Measurements from ENCODE around the gene TTYH2. TPM values are rescaled to one million over a fixed set of nuclear protein-coding genes. Genes with fewer than 3 reads are reported as not detected.

TTYH2 gene
- total RNA-seq, 4 donors from 2014 or later = 22.6 to 37.2 (median 26.4) TPM

DNA sequence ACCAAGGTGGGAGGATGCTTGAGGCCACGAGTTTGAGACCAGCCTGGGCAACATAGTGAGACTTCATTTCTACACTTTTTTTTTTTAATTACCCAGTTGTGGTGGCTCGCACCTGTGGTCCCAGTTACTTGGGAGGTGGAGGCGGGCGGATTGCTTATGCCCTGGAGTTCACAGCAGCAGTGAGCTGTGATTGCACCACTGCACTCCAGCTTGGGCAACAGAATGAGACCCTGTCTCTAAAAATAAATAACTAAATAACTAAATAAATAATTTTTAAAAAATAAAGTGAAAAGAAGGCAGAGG lies 70.0 kb downstream of the TTYH2 start:
- Histone ChIP-seq H3K27ac (no peak overlapping the region), H3K4me3 (no peak overlapping the region), H3K27me3 (peaks cover 0 to 4% of the 10 kb centered on the region in 2 donors), H3K4me1 (peaks cover 0 to 5% (median 0%) of the 10 kb centered on the region in 4 donors), H3K9me3 (no peaks in the 10 kb centered on the region), H3K36me3 (no peaks in the 10 kb centered on the region)
- 91 to 92% methylated on average over 4 of the region's 4 CpGs for WGBS, 2 donors
- TF ChIP-seq POLR2A (IDR thresholded peaks at IDR 0.05) = no peak
- TF ChIP-seq, protein P1, sequence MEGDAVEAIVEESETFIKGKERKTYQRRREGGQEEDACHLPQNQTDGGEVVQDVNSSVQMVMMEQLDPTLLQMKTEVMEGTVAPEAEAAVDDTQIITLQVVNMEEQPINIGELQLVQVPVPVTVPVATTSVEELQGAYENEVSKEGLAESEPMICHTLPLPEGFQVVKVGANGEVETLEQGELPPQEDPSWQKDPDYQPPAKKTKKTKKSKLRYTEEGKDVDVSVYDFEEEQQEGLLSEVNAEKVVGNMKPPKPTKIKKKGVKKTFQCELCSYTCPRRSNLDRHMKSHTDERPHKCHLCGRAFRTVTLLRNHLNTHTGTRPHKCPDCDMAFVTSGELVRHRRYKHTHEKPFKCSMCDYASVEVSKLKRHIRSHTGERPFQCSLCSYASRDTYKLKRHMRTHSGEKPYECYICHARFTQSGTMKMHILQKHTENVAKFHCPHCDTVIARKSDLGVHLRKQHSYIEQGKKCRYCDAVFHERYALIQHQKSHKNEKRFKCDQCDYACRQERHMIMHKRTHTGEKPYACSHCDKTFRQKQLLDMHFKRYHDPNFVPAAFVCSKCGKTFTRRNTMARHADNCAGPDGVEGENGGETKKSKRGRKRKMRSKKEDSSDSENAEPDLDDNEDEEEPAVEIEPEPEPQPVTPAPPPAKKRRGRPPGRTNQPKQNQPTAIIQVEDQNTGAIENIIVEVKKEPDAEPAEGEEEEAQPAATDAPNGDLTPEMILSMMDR (IDR thresholded peaks at IDR 0.05) = no peak
- no peak for TF ChIP-seq EP300 (IDR thresholded peaks at IDR 0.05)
- DNase-seq (ENCODE audit: low spot score in 2 of 2) = no peak

GRCh38 chr17:74287031-74287602 lies 73.7 kb downstream of the TTYH2 start:
- peaks cover 0 to 5% (median 0%) of the 10 kb centered on the region in 4 donors for H3K4me1 ChIP-seq
- no peak for TF ChIP-seq EP300 (IDR thresholded peaks at IDR 0.05)
- no peak for TF ChIP-seq POLR2A (IDR thresholded peaks at IDR 0.05)
- TF ChIP-seq, protein P1 (IDR thresholded peaks at IDR 0.05) = no peak
- H3K4me3 ChIP-seq = no peak overlapping the region
- H3K9me3 ChIP-seq = no peaks in the 10 kb centered on the region
- H3K36me3 ChIP-seq = no peaks in the 10 kb centered on the region
- DNase-seq (ENCODE audit: low spot score in 2 of 2) = no peak
- peaks cover 0 to 4% of the 10 kb centered on the region in 2 donors for H3K27me3 ChIP-seq
- WGBS, 2 donors = 83 to 95% methylated on average over 14 of the region's 14 CpGs
- H3K27ac ChIP-seq = no peak overlapping the region

DNA sequence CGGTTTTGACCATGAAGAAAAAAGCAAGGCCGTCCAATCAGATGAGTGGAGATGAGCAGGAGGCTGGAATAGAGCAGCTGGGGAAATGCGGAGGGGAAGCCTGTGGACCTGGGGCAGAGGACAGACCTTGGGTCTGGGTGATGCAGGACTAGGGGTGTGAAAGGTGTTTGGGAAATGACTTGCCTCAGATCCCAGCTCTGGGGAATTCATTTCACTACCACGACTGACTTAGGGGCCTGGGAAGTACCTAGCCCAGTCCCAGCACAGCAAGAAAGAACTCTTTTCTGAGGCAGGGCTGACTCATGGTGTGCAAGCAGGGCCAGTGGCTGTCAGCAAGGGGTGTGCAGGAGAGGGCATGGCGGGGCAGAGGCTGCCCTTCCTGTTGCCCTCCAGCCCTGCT lies 75.4 kb downstream of the TTYH2 start:
- TF ChIP-seq POLR2A (IDR thresholded peaks at IDR 0.05) (no peak), EP300 (IDR thresholded peaks at IDR 0.05) (no peak)
- TF ChIP-seq, protein P1 (IDR thresholded peaks at IDR 0.05) = no peak
- Histone ChIP-seq H3K9me3 (no peaks in the 10 kb centered on the region), H3K4me1 (peaks cover 0 to 5% (median 0%) of the 10 kb centered on the region in 4 donors), H3K36me3 (no peaks in the 10 kb centered on the region), H3K4me3 (no peak overlapping the region), H3K27ac (no peak overlapping the region), H3K27me3 (peaks cover 0 to 4% of the 10 kb centered on the region in 2 donors)
- WGBS, 2 donors = 68 to 70% methylated on average over 5 of the region's 5 CpGs
- DNase-seq (ENCODE audit: low spot score in 2 of 2) = no peak

DNA sequence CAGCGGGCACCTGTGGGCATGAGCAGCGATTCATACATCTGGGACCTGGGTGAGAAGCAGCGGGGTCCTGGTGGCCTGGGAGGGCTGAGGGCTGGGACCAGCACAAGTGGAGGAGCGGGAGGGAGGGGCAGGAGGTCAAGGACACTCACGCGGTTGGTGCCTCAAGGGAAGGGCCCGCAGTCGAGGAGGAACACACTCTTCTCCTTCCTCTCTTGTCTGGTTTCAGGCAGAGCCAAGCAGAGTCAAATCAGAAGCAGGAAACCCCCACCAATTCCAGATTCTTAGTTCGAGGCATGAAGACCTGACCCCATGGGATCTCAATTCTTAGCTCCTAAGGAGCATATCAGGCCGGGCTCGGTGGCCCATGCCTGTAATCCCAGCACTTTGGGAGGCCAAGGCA lies 76.3 kb downstream of the TTYH2 start:
- 70 to 78% methylated on average over 10 to 11 of the region's 11 CpGs for WGBS, 2 donors
- Histone ChIP-seq H3K4me3 (no peak overlapping the region), H3K27me3 (peaks cover 0 to 4% of the 10 kb centered on the region in 2 donors), H3K27ac (no peak overlapping the region), H3K4me1 (peaks cover 0 to 4% (median 0%) of the 10 kb centered on the region in 4 donors), H3K9me3 (no peaks in the 10 kb centered on the region), H3K36me3 (no peaks in the 10 kb centered on the region)
- TF ChIP-seq POLR2A (IDR thresholded peaks at IDR 0.05) (no peak), EP300 (IDR thresholded peaks at IDR 0.05) (no peak)
- TF ChIP-seq, protein P1 (IDR thresholded peaks at IDR 0.05) = no peak
- DNase-seq (ENCODE audit: low spot score in 2 of 2) = no peak

GRCh38 chr17:74290340-74290739 lies 77.0 kb downstream of the TTYH2 start:
- DNase-seq (ENCODE audit: low spot score in 2 of 2) = no peak
- no peak overlapping the region for H3K4me3 ChIP-seq
- WGBS, 2 donors = 62 to 69% methylated on average over 10 to 11 of the region's 11 CpGs
- H3K27ac ChIP-seq = no peak overlapping the region
- TF ChIP-seq, protein P1 (IDR thresholded peaks at IDR 0.05) = no peak
- TF ChIP-seq POLR2A (IDR thresholded peaks at IDR 0.05) = no peak
- no peak for TF ChIP-seq EP300 (IDR thresholded peaks at IDR 0.05)
- H3K27me3 ChIP-seq = no peaks in the 10 kb centered on the region
- H3K4me1 ChIP-seq = no peaks in the 10 kb centered on the region
- no peaks in the 10 kb centered on the region for H3K36me3 ChIP-seq
- H3K9me3 ChIP-seq = no peaks in the 10 kb centered on the region

Measured in tibial nerve (tissue), 4 donors.